Endothelial cell of umbilical vein (primary cell): ENCODE data around the gene NDUFA13.

Source experiments
- CTCF ChIP-seq, 2 donors: IDR thresholded peaks; 1 replicate in 1 of 2; 2 replicates in 1 of 2; pipeline ENCODE4 v1.5.1; 2011; ENCODE audit warnings: low read length in 2 of 2, mild to moderate bottlenecking in 2 of 2, moderate library complexity in 2 of 2, control low read depth in 1 of 2, inconsistent platforms in 1 of 2, low read depth in 1 of 2; ENCODE audit not compliant: insufficient read depth in 1 of 2; ENCODE audit errors: extremely low read depth in 1 of 2
- EZH2 ChIP-seq: IDR thresholded peaks from 2 replicates; pipeline ENCODE4 v1.6.1; 2012; ENCODE audit warnings: borderline replicate concordance, low read depth, mild to moderate bottlenecking, moderate library complexity, low read length, inconsistent platforms; ENCODE audit not compliant: severe bottlenecking
- JUN ChIP-seq: IDR thresholded peaks from 2 replicates; pipeline ENCODE4 v1.6.1; 2011; ENCODE audit warnings: borderline replicate concordance, low read depth; ENCODE audit not compliant: insufficient read length, insufficient read depth
- MAX ChIP-seq: IDR thresholded peaks from 2 replicates; pipeline ENCODE4 v1.6.1; 2011; ENCODE audit not compliant: insufficient read depth, insufficient read length
- POLR2A ChIP-seq: IDR thresholded peaks from 2 replicates; pipeline ENCODE4 v1.6.1; 2012; ENCODE audit warnings: low read depth, mild to moderate bottlenecking, control low read depth, low read length
- POLR2AphosphoS5 ChIP-seq: IDR thresholded peaks from 2 replicates; pipeline ENCODE4 v1.6.1; 2012; ENCODE audit warnings: low read depth, mild to moderate bottlenecking, control low read depth, low read length, moderate library complexity; ENCODE audit not compliant: insufficient read depth

GRCh38 chr19:19489804-19490204, 26.2 kb upstream of the NDUFA13 start:
- TF ChIP-seq CTCF (IDR thresholded peaks at IDR 0.05; ENCODE audit: extremely low read depth in 1 of 2, insufficient read depth in 1 of 2, low read depth in 1 of 2, low read length in 2 of 2) (no peak), MAX (no peak), JUN (no peak), POLR2A (no peak), EZH2 (no peak), POLR2AphosphoS5 (no peak)
